GM10248 (cell line): Measurements from ENCODE around the gene FAM180A.

Experiments used
- CTCF ChIA-PET: fragments of 300-600 bp; sonication (Branson Sonifier 250); formaldehyde crosslinking; extraction: SDS; loops from one replicate; lab custom pipeline; 2021; ENCODE audit warnings: antibody characterized with exemption; lab: Yijun Ruan, JAX
- POLR2A ChIA-PET: fragments of 350-650 bp; sonication (Branson Sonifier 250); formaldehyde crosslinking; extraction: SDS; loops from one replicate; lab custom pipeline; 2020; ENCODE audit warnings: antibody characterized with exemption; lab: Yijun Ruan, JAX
- DNase-seq: peaks from one replicate; pipeline ENCODE4 v3.0.0; 2012; ENCODE audit errors: extremely low spot score
- CTCF ChIP-seq: IDR thresholded peaks from 2 replicates; pipeline ENCODE4 v1.5.1; 2012; ENCODE audit warnings: mild to moderate bottlenecking, low read depth; ENCODE audit errors: extremely low read depth, missing control alignments, control extremely low read depth

Gene FAM180A

GRCh38 chr7:135718219-135718618 lies 30.4 kb downstream of the FAM180A start:
- TF ChIP-seq CTCF = no peak
- POLR2A ChIA-PET = no interaction called here
- CTCF ChIA-PET = interaction anchor here (0.7 to 2.9 kb wide), 3 partner anchors 8 to 72 kb away, joined by 3 to 11 read pairs (median 4); no protein-coding TSS in a partner anchor
- no peak for DNase-seq

GRCh38 chr7:135717693-135718092 lies 30.9 kb downstream of the FAM180A start:
- no peak for TF ChIP-seq CTCF
- DNase-seq = no peak
- CTCF ChIA-PET = interaction anchor here (1.5 to 1.6 kb wide), 2 partner anchors 11 to 13 kb away, joined by 4 to 7 read pairs; partner anchors contain the start of gene SLC13A4
- POLR2A ChIA-PET = no interaction called here

- TF ChIP-seq CTCF = no peak
- ChIA-PET POLR2A (no interaction called here), CTCF (interaction anchor here (0.7 to 1.7 kb wide), 5 partner anchors 12 to 69 kb away, joined by 3 to 7 read pairs (median 4); partner anchors contain the start of gene SLC13A4)
- no peak for DNase-seq
These were observed 31.9 kb downstream of the FAM180A start for GRCh38 chr7:135716677-135717238.

GRCh38 chr7:135715673-135716072 lies 32.9 kb downstream of the FAM180A start:
- ChIA-PET POLR2A (no interaction called here), CTCF (interaction anchor here (1.3 to 1.7 kb wide), 2 partner anchors 15 to 42 kb away, joined by 3 to 6 read pairs; no protein-coding TSS in a partner anchor)
- TF ChIP-seq CTCF = no peak
- DNase-seq = no peak

- DNase-seq = no peak
- ChIA-PET CTCF (interaction anchor here (1.7 kb wide), 1 partner anchor 42 kb away, joined by 6 read pairs; no protein-coding TSS in a partner anchor), POLR2A (no interaction called here)
- no peak for TF ChIP-seq CTCF
These were observed 33.5 kb downstream of the FAM180A start for GRCh38 chr7:135715055-135715522.

- POLR2A ChIA-PET = no interaction called here
- no peak for TF ChIP-seq CTCF
- CTCF ChIA-PET = interaction anchor here (0.9 to 2.2 kb wide), 4 partner anchors 8 to 440 kb away, joined by 4 to 9 read pairs (median 6); no protein-coding TSS in a partner anchor
- no peak for DNase-seq
These were observed 34.0 kb downstream of the FAM180A start for GRCh38 chr7:135714534-135715009.
